ENCODE data around the gene GDF10.

DNA sequence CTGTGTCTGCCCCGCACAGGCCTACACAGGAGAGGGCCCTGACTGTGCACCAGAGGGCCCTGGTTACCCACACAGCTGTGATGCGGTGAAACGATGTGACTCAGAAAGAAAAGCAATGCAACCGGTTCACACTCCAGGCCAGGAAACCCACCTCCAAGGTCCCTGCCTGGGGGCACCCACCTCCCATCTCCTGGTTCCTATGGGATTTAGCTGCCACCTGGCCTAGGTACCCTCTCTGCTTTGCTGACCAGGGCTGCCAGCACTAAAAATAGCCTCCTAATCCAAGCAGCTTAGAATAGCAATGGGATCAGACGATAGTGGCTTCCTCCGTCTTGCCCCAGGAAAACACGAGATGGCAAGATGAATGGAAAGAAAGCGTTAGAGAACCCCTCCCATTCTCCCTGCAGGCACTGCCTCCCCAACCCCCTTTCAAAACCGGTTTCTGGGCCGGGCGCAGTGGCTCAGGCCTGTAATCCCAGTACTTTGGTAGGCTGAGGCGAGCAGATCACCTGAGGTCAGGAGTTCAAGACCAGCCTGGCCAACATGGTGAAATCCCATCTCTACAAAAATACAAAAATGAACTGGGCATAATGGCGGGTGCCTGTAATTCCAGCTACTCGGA is 60.5 kb downstream of the GDF10 start:
- no peak for TF ChIP-seq POLR2A (IDR thresholded peaks at IDR 0.05)
- TF ChIP-seq, protein P1, sequence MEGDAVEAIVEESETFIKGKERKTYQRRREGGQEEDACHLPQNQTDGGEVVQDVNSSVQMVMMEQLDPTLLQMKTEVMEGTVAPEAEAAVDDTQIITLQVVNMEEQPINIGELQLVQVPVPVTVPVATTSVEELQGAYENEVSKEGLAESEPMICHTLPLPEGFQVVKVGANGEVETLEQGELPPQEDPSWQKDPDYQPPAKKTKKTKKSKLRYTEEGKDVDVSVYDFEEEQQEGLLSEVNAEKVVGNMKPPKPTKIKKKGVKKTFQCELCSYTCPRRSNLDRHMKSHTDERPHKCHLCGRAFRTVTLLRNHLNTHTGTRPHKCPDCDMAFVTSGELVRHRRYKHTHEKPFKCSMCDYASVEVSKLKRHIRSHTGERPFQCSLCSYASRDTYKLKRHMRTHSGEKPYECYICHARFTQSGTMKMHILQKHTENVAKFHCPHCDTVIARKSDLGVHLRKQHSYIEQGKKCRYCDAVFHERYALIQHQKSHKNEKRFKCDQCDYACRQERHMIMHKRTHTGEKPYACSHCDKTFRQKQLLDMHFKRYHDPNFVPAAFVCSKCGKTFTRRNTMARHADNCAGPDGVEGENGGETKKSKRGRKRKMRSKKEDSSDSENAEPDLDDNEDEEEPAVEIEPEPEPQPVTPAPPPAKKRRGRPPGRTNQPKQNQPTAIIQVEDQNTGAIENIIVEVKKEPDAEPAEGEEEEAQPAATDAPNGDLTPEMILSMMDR (IDR thresholded peaks at IDR 0.05), result no peak

Data from esophagus squamous epithelium (tissue), 4 donors.